ENCODE data around the gene IPO8. TPM values are rescaled to one million over a fixed set of nuclear protein-coding genes. Genes with fewer than 3 reads are reported as not detected.

Gene IPO8
- total and polyA plus RNA-seq, 3 donors from 2014 or later = 27.4 to 46.4 (median 37.2) TPM

- Histone ChIP-seq H3K4me1 (no peaks in the 10 kb centered on the region), H3K27me3 (no peaks in the 10 kb centered on the region), H3K4me3 (no peak overlapping the region), H3K27ac (no peak overlapping the region), H3K9me3 (no peaks in the 10 kb centered on the region), H3K36me3 (ENCODE audit: low read depth, missing control alignments) (no peaks in the 10 kb centered on the region)
- TF ChIP-seq POLR2A (IDR thresholded peaks at IDR 0.05) = no peak
- TF ChIP-seq, protein P1, sequence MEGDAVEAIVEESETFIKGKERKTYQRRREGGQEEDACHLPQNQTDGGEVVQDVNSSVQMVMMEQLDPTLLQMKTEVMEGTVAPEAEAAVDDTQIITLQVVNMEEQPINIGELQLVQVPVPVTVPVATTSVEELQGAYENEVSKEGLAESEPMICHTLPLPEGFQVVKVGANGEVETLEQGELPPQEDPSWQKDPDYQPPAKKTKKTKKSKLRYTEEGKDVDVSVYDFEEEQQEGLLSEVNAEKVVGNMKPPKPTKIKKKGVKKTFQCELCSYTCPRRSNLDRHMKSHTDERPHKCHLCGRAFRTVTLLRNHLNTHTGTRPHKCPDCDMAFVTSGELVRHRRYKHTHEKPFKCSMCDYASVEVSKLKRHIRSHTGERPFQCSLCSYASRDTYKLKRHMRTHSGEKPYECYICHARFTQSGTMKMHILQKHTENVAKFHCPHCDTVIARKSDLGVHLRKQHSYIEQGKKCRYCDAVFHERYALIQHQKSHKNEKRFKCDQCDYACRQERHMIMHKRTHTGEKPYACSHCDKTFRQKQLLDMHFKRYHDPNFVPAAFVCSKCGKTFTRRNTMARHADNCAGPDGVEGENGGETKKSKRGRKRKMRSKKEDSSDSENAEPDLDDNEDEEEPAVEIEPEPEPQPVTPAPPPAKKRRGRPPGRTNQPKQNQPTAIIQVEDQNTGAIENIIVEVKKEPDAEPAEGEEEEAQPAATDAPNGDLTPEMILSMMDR (IDR thresholded peaks at IDR 0.05) = no peak
- WGBS, 2 donors = 57 to 79% methylated on average over 1 of the region's 1 CpG
- DNase-seq = no peak
- intact Hi-C loops (cut with DNase I; ENCODE audit: low total_unique reads) = no loop called here
Observed at GRCh38 chr12:30719060-30719459, 23.4 kb upstream of the IPO8 start.

GRCh38 chr12:30707613-30708342 is 12.1 kb upstream of the IPO8 start:
- 85 to 86% methylated on average over 10 of the region's 10 CpGs for WGBS, 2 donors
- intact Hi-C loops (cut with DNase I; ENCODE audit: low total_unique reads) = no loop called here
- Histone ChIP-seq H3K27me3 (no peaks in the 10 kb centered on the region), H3K27ac (no peak overlapping the region), H3K9me3 (no peaks in the 10 kb centered on the region), H3K36me3 (ENCODE audit: low read depth, missing control alignments) (no peaks in the 10 kb centered on the region), H3K4me3 (no peak overlapping the region), H3K4me1 (no peaks in the 10 kb centered on the region)
- TF ChIP-seq, protein P1 (IDR thresholded peaks at IDR 0.05) = no peak
- no peak for TF ChIP-seq POLR2A (IDR thresholded peaks at IDR 0.05)
- no peak for DNase-seq

DNA sequence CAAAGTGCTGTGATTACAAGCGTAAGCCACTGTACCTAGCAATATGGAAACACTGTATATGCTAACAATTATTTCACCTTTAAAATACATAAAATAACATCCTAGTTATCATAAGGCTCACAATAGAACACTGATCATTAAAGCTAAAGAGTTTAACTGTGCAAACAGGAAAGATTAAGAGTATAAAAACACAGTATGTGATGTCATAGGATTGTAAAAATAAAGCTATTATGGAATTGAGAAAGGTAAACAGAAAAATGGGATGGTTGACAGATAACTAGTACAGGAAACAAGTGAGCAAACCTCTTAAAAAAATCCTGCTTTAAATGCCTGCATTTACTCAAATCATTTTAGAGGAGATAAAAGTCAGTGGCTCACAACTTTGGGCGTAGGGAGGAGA is 10.8 kb upstream of the IPO8 start:
- DNase-seq = no peak
- Histone ChIP-seq H3K9me3 (no peaks in the 10 kb centered on the region), H3K27ac (no peak overlapping the region), H3K4me1 (no peaks in the 10 kb centered on the region), H3K27me3 (no peaks in the 10 kb centered on the region), H3K4me3 (no peak overlapping the region), H3K36me3 (ENCODE audit: low read depth, missing control alignments) (no peaks in the 10 kb centered on the region)
- intact Hi-C loops (cut with DNase I; ENCODE audit: low total_unique reads) = no loop called here
- TF ChIP-seq POLR2A (IDR thresholded peaks at IDR 0.05) = no peak
- TF ChIP-seq, protein P1 (IDR thresholded peaks at IDR 0.05) = no peak
- WGBS, 2 donors = 90 to 93% methylated on average over 2 of the region's 2 CpGs

DNA sequence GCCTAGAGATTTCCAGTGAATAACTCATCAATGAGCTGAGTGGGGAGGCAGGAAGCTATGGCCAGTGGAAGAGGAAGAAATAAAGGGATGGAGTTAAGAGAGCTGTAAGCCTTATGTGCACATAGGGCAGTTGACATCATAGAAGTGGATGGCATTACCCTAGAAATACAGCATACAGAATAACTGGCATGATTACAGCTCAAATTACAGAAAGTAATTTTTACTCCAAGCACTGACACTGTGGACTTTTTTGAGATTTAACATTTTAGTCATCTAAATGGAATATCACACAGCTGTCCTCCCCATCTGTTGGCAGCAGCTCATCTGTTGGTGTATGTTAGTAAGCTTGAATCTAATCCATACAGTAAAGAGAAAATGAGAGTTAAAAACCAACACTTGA is 5.4 kb upstream of the IPO8 start:
- intact Hi-C loops (cut with DNase I; ENCODE audit: low total_unique reads) = no loop called here
- no peak overlapping the region for H3K4me3 ChIP-seq
- H3K36me3 ChIP-seq (ENCODE audit: low read depth, missing control alignments) = no peaks in the 10 kb centered on the region
- TF ChIP-seq, protein P1 (IDR thresholded peaks at IDR 0.05) = no peak
- TF ChIP-seq POLR2A (IDR thresholded peaks at IDR 0.05) = no peak
- H3K4me1 ChIP-seq = no peaks in the 10 kb centered on the region
- H3K27ac ChIP-seq = no peak overlapping the region
- no peaks in the 10 kb centered on the region for H3K9me3 ChIP-seq
- DNase-seq = no peak
- H3K27me3 ChIP-seq = no peaks in the 10 kb centered on the region
